ENCODE data around the gene KIF1B. TPM values are rescaled to one million over a fixed set of nuclear protein-coding genes. Genes with fewer than 3 reads are reported as not detected.

Gene KIF1B
- total and polyA plus RNA-seq, 9 of the 15 experiments (the other 6 are each of a cell fraction or from before 2014, with no cell fraction given): 2.8 to 19.8 (median 11.9) TPM

GRCh38 chr1:10278880-10279279, 68.5 kb downstream of the KIF1B start (continued):
- TF ChIP-seq, protein P1, sequence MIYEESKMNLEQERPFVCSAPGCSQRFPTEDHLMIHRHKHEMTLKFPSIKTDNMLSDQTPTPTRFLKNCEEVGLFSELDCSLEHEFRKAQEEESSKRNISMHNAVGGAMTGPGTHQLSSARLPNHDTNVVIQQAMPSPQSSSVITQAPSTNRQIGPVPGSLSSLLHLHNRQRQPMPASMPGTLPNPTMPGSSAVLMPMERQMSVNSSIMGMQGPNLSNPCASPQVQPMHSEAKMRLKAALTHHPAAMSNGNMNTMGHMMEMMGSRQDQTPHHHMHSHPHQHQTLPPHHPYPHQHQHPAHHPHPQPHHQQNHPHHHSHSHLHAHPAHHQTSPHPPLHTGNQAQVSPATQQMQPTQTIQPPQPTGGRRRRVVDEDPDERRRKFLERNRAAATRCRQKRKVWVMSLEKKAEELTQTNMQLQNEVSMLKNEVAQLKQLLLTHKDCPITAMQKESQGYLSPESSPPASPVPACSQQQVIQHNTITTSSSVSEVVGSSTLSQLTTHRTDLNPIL (CRISPR knock-in tag; IDR thresholded peaks at IDR 0.05): no peak
- TF ChIP-seq ZBED1 (IDR thresholded peaks at IDR 0.05): no peak

DNA sequence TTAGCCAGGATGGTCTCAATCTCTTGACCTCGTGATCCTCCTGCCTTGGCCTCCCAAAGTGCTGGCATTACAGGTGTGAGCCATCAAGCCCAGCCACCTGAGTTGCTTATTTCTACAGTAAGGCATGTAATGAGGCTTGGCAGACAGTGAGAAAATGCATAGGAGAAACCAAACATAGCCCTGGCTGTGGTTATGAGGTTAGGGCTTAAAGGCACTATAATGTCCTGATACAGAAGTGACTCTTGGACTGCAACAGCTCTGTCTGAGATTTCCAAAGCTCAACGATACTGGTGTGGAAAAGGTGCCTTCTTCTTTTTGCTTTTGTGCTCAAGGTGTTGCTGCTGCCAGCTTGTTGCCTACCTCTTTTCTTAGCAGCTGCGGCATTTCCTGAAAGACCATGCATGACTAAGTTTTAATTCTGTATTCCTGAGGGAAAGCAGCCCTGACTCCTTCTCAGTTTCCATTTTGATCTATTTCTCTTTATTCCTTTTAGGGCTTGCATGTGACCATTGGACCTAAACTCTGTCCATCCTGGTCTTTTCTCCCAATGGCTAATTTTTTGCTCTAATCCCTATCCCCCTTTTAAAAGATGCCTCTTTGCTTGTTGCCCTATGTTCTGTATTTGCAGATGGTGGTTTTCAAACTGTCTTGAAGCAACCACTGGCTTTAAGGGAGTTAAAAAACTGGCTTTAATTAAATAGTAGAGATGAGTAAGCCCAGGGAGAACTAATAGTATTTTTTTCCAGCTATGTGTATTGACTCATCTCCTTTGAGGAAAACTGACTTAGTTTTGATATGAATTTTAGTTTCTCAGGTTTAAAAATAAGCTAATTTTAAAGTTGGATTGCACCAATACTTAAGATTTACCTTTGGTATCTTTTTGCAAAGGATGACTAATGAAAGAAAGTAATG, 70.3 kb downstream of the KIF1B start:
- H3K4me2 ChIP-seq (ENCODE audit: insufficient read depth, low read length): no peak overlapping the region
- no peak overlapping the region for H2AFZ ChIP-seq (ENCODE audit: low read depth, low read length)
- FAIRE-seq: no peak
- H3K9me3 ChIP-seq (replicated peaks; ENCODE audit: control insufficient read depth, insufficient read depth, low read depth, low read length): no peaks in the 10 kb centered on the region
- ChIA-PET CTCF (ENCODE audit: low intra/inter-chr PET ratio) (no interaction called here), POLR2A (no interaction called here)
- DNase-seq (ENCODE audit: extremely low read depth in 1 of 4, low spot score in 3 of 4): no peak
- no peak overlapping the region for H3K27ac ChIP-seq (ENCODE audit: extremely low read depth, low read depth, low read length)
- no peak overlapping the region for H3K9ac ChIP-seq (ENCODE audit: insufficient read depth in 1 of 2, low read depth in 2 of 2, low read length in 2 of 2)
- H3K27me3 ChIP-seq (ENCODE audit: control insufficient read depth in 2 of 2, insufficient read depth in 2 of 2, low read length in 2 of 2): no peaks in the 10 kb centered on the region
- ATAC-seq: no peak
- H4K20me1 ChIP-seq (replicated peaks; ENCODE audit: control insufficient read depth, insufficient read depth, low read length): no peaks in the 10 kb centered on the region
- no TSS peak for BruUV-seq (replicated peaks)
- no peaks in the 10 kb centered on the region for H3K79me2 ChIP-seq (ENCODE audit: control insufficient read depth, insufficient read depth, low read length)
- H3K36me3 ChIP-seq (ENCODE audit: control insufficient read depth, insufficient read depth, low read length): peaks cover 24% of the 10 kb centered on the region; the same call in 1 of the 3 replicates
- H3K4me3 ChIP-seq: no peak overlapping the region
- H3K4me1 ChIP-seq (replicated peaks in 1 of 2; ENCODE audit: control insufficient read depth in 2 of 2, insufficient read depth in 2 of 2, low read length in 2 of 2): no peaks in the 10 kb centered on the region; a peak in 1 of 5 replicates
- 62% methylated on average over 3 of the region's 3 CpGs for WGBS (ENCODE audit: insufficient coverage, low coverage, missing lambda C conversion rate)
- intact Hi-C loops (cut with micrococcal nuclease) (no loop called here), in situ Hi-C loops (cut with MboI) (no loop called here)
- no peaks in the 10 kb centered on the region for H3K9me1 ChIP-seq (ENCODE audit: control insufficient read depth, insufficient read depth, low read length)
- TF ChIP-seq RUNX1 (IDR thresholded peaks at IDR 0.05; ENCODE audit: low read depth): no peak
- TF ChIP-seq TRIM24 (IDR thresholded peaks at IDR 0.05): no peak
- TF ChIP-seq PHTF2 (CRISPR knock-in tag; IDR thresholded peaks at IDR 0.05): no peak
- no peak for TF ChIP-seq SNAPC5 (CRISPR knock-in tag; IDR thresholded peaks at IDR 0.05)
- TF ChIP-seq ZNF217 (CRISPR knock-in tag; IDR thresholded peaks at IDR 0.05): no peak
- no peak for TF ChIP-seq PHF20 (IDR thresholded peaks at IDR 0.05; ENCODE audit: partially characterized antibody)
- TF ChIP-seq ZNF184 (CRISPR knock-in tag; IDR thresholded peaks at IDR 0.05): no peak
- TF ChIP-seq MCM3 (IDR thresholded peaks at IDR 0.05): no peak
- TF ChIP-seq, protein P2, sequence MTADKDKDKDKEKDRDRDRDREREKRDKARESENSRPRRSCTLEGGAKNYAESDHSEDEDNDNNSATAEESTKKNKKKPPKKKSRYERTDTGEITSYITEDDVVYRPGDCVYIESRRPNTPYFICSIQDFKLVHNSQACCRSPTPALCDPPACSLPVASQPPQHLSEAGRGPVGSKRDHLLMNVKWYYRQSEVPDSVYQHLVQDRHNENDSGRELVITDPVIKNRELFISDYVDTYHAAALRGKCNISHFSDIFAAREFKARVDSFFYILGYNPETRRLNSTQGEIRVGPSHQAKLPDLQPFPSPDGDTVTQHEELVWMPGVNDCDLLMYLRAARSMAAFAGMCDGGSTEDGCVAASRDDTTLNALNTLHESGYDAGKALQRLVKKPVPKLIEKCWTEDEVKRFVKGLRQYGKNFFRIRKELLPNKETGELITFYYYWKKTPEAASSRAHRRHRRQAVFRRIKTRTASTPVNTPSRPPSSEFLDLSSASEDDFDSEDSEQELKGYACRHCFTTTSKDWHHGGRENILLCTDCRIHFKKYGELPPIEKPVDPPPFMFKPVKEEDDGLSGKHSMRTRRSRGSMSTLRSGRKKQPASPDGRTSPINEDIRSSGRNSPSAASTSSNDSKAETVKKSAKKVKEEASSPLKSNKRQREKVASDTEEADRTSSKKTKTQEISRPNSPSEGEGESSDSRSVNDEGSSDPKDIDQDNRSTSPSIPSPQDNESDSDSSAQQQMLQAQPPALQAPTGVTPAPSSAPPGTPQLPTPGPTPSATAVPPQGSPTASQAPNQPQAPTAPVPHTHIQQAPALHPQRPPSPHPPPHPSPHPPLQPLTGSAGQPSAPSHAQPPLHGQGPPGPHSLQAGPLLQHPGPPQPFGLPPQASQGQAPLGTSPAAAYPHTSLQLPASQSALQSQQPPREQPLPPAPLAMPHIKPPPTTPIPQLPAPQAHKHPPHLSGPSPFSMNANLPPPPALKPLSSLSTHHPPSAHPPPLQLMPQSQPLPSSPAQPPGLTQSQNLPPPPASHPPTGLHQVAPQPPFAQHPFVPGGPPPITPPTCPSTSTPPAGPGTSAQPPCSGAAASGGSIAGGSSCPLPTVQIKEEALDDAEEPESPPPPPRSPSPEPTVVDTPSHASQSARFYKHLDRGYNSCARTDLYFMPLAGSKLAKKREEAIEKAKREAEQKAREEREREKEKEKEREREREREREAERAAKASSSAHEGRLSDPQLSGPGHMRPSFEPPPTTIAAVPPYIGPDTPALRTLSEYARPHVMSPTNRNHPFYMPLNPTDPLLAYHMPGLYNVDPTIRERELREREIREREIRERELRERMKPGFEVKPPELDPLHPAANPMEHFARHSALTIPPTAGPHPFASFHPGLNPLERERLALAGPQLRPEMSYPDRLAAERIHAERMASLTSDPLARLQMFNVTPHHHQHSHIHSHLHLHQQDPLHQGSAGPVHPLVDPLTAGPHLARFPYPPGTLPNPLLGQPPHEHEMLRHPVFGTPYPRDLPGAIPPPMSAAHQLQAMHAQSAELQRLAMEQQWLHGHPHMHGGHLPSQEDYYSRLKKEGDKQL (CRISPR knock-in tag; IDR thresholded peaks at IDR 0.05; ENCODE audit: borderline replicate concordance): no peak
- no peak for TF ChIP-seq ILK (tag; IDR thresholded peaks at IDR 0.05; ENCODE audit: borderline replicate concordance, low read depth)
- no peak for TF ChIP-seq BACH1 (tag; IDR thresholded peaks at IDR 0.05)
- no peak for TF ChIP-seq SMARCB1 (IDR thresholded peaks at IDR 0.05; ENCODE audit: insufficient read length, low read depth)
